Lung microvascular endothelial cell (primary cell): ENCODE data around the gene KRTAP10-11. TPM values are rescaled to one million over a fixed set of nuclear protein-coding genes. Genes with fewer than 3 reads are reported as not detected.

Experiments used
- DNase-seq, 2 donors: peaks; one replicate each; pipeline versions ENCODE4 v3.0.0 to v3.0.0-alpha.2; 2010; ENCODE audit warnings: low read depth in 2 of 2
- total RNA-seq: library from RNA; depleted of rRNA; stranded (reverse); fragments of >200 nt; gene quantifications from 2 replicates; pipeline ENCODE4 v1.2.1, GENCODE V29; 2014

KRTAP10-11 gene
- total RNA-seq, 1 donor from 2014 or later = not detected

DNA sequence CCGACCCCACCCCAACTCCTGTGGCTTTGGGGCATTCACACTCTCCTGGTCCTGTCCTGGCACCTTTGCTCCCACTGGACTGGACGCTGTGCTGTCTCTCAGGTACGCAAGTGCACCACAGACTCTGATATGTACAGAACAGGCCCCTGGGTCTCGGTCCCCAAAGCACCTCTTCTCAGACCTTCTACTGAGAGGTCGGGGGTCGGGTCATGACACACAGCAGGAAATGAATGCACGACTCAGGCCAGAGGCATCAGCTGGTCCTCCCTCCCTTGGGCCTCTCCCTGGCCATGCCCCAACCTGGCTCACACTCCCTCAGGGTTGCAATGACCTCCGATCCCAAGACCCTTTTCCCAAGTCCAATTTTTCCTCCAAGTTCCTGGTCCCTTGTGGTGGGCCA lies 49.0 kb downstream of the KRTAP10-11 start:
- DNase-seq = no peak

DNA sequence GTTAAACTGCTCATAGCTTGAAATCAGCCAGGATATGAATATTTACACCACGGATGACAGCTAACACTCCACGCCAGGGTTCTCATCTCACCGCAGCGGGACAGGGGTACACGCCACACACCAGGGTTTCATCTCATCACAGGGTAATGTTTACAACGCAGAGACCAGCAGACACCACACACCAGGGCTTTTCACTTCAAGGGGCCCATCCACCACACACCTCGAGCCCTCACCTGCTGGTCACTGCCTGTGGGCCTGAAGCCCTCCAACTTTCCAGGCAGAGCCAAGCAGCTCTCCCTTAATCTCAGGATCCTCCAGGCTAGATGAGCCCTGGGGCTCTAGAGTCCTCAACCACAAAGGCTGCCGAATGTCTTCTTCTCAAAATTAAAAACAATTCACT lies 49.4 kb downstream of the KRTAP10-11 start:
- no peak for DNase-seq

DNA sequence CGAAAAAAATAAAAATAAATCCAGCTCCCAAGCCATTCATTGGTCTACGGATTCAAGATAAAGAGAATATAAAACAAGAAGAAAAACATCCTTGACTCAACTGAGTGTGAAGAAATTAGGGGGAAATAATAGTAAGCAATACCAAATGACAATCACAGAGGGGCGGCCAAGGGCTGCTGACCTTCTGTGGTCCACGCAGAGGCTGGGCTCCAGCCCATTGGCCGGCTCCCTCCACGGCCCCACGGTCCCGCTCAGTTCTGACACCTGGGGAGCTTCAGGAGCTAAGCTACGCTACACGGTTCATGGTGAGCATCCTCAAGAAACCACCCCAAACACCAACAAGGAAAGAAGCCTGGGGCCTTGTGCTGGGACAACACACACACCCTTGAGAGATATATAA lies 50.4 kb downstream of the KRTAP10-11 start:
- no peak for DNase-seq

Other genes with a start within 250 kb of the KRTAP10-11 start
- 0.65 and 0.99 TPM in 2 replicates for gene LRRC3, start 190.9 kb upstream of the KRTAP10-11 start, total RNA-seq
- not detected in 2 replicates for gene KRTAP10-1, start 106.2 kb upstream of the KRTAP10-11 start, total RNA-seq
- gene KRTAP10-2, start 94.9 kb upstream of the KRTAP10-11 start, total RNA-seq = not detected in 2 replicates
- gene KRTAP10-3, start 87.6 kb upstream of the KRTAP10-11 start, total RNA-seq = not detected in 2 replicates
- gene KRTAP10-4, start 72.7 kb upstream of the KRTAP10-11 start, total RNA-seq = not detected in 2 replicates
- not detected in 2 replicates for gene KRTAP10-5, start 65.8 kb upstream of the KRTAP10-11 start, total RNA-seq
- not detected in 2 replicates for gene KRTAP10-6, start 53.9 kb upstream of the KRTAP10-11 start, total RNA-seq
- gene KRTAP10-7, start 45.8 kb upstream of the KRTAP10-11 start, total RNA-seq = not detected in 2 replicates
- not detected in 2 replicates for gene KRTAP10-8, start 34.3 kb upstream of the KRTAP10-11 start, total RNA-seq
- not detected in 2 replicates for gene KRTAP10-9, start 19.3 kb upstream of the KRTAP10-11 start, total RNA-seq
- not detected in 2 replicates for gene KRTAP10-10, start 9.1 kb upstream of the KRTAP10-11 start, total RNA-seq
- gene KRTAP12-4, start 8.2 kb downstream of the KRTAP10-11 start, total RNA-seq = not detected in 2 replicates
- gene KRTAP12-3, start 11.5 kb downstream of the KRTAP10-11 start, total RNA-seq = not detected in 2 replicates
- gene KRTAP12-2, start 20.5 kb downstream of the KRTAP10-11 start, total RNA-seq = not detected in 2 replicates
- gene KRTAP12-1, start 35.7 kb downstream of the KRTAP10-11 start, total RNA-seq = not detected in 2 replicates
- gene KRTAP10-12, start 50.8 kb downstream of the KRTAP10-11 start, total RNA-seq = not detected in 2 replicates
- under 0.01 TPM in 2 replicates for gene TSPEAR, start 65.2 kb downstream of the KRTAP10-11 start, total RNA-seq
- 73.9 and 92.3 TPM in 2 replicates for gene UBE2G2, start 155.4 kb downstream of the KRTAP10-11 start, total RNA-seq
- gene SUMO3, start 171.6 kb downstream of the KRTAP10-11 start, total RNA-seq = 68.7 and 70.0 TPM in 2 replicates
- gene PTTG1IP, start 227.3 kb downstream of the KRTAP10-11 start, total RNA-seq = 291 and 379 TPM in 2 replicates